HEK293 (cell line): ENCODE results near the gene ABHD16B.
"Not testable (repeated sequence)": the region's sequence is repeated elsewhere in the genome, so short reads cannot be mapped to it uniquely, and the experiment has no call there.

Experiments
- CTCF ChIA-PET: fragments of 350-600 bp; formaldehyde crosslinking; extraction: SDS; loops from one replicate; lab custom pipeline; 2021; ENCODE audit warnings: antibody characterized with exemption; lab: Yijun Ruan, JAX
- POLR2A ChIA-PET: fragments of 300-600 bp; formaldehyde crosslinking; extraction: SDS; loops from one replicate; lab custom pipeline; 2020; ENCODE audit warnings: antibody characterized with exemption, inconsistent platforms; lab: Yijun Ruan, JAX
- H3K27ac ChIP-seq: fragments of 200-500 bp; sonication (Bioruptor generic); 2 replicates; pipeline ENCODE4 v1.5.1; 2014; ENCODE audit warnings: low read depth, low read length, control low read depth, inconsistent platforms; ENCODE audit errors: extremely low read depth
- H3K36me3 ChIP-seq, 2 experiments: fragments of 200-500 bp in 1 of 2; sonication (Bioruptor generic) in 1 of 2; 1 replicate in 1 of 2; 2 replicates in 1 of 2; pipeline ENCODE4 v1.5.1; 2014 to 2017; ENCODE audit warnings: inconsistent platforms in 2 of 2, low read length in 2 of 2; ENCODE audit not compliant: control insufficient read depth in 2 of 2, insufficient read depth in 1 of 2
- H3K4me1 ChIP-seq: fragments of 200-500 bp; sonication (Bioruptor generic); 2 replicates; pipeline ENCODE4 v1.5.1; 2014; ENCODE audit warnings: mild to moderate bottlenecking, low read length, inconsistent platforms; ENCODE audit not compliant: control insufficient read depth, insufficient read depth
- H3K4me3 ChIP-seq: 2 replicates; pipeline ENCODE4 v1.5.1; 2011; ENCODE audit warnings: low read depth, mild to moderate bottlenecking, control low read depth, low read length, moderate library complexity
- H3K9me3 ChIP-seq: fragments of 200-500 bp; sonication (Bioruptor generic); 2 replicates; pipeline ENCODE4 v1.5.1; 2014; ENCODE audit warnings: low read depth, low read length, inconsistent platforms; ENCODE audit not compliant: control insufficient read depth, insufficient read depth
- EGR2 ChIP-seq: fragments of 450-650 bp; formaldehyde crosslinking; IDR thresholded peaks from 2 replicates; pipeline ENCODE4 v1.5.1; 2016; ENCODE audit warnings: low read depth, missing biosample characterization, missing genetic modification characterization
- KLF1 ChIP-seq: fragments of 450-650 bp; formaldehyde crosslinking; IDR thresholded peaks from 2 replicates; pipeline ENCODE4 v1.5.1; 2016; ENCODE audit warnings: missing biosample characterization, missing genetic modification characterization
- REPIN1 ChIP-seq: fragments of 450-650 bp; formaldehyde crosslinking; IDR thresholded peaks from 2 replicates; pipeline ENCODE4 v1.5.1; 2017; ENCODE audit warnings: missing biosample characterization, missing genetic modification characterization, low read depth
- WT1 ChIP-seq: fragments of 450-650 bp; formaldehyde crosslinking; IDR thresholded peaks from 2 replicates; pipeline ENCODE4 v1.5.1; 2016; ENCODE audit warnings: missing biosample characterization, missing genetic modification characterization
- ZFHX2 ChIP-seq: fragments of 450-650 bp; formaldehyde crosslinking; conservative IDR thresholded peaks from 2 replicates; pipeline ENCODE4 v1.5.1; 2016; ENCODE audit warnings: missing biosample characterization, missing genetic modification characterization
- ZNF121 ChIP-seq: fragments of 450-650 bp; formaldehyde crosslinking; IDR thresholded peaks from 2 replicates; pipeline ENCODE4 v1.5.1; 2016; ENCODE audit warnings: missing biosample characterization, missing genetic modification characterization
- ZNF211 ChIP-seq: fragments of 450-650 bp; formaldehyde crosslinking; IDR thresholded peaks from 2 replicates; pipeline ENCODE4 v1.5.1; 2016; ENCODE audit warnings: low read depth, missing biosample characterization, missing genetic modification characterization
- ZNF221 ChIP-seq: fragments of 450-650 bp; formaldehyde crosslinking; IDR thresholded peaks from 2 replicates; pipeline ENCODE4 v1.5.1; 2017; ENCODE audit warnings: missing biosample characterization, missing genetic modification characterization, borderline replicate concordance
- ZNF324 ChIP-seq: fragments of 450-650 bp; formaldehyde crosslinking; IDR thresholded peaks from 2 replicates; pipeline ENCODE4 v1.5.1; 2016; ENCODE audit warnings: missing biosample characterization, missing genetic modification characterization
- ZNF426 ChIP-seq: fragments of 450-650 bp; formaldehyde crosslinking; IDR thresholded peaks from 2 replicates; pipeline ENCODE4 v1.5.1; 2017; ENCODE audit warnings: missing biosample characterization, missing genetic modification characterization, mild to moderate bottlenecking, inconsistent platforms, moderate library complexity
- ZNF768 ChIP-seq: fragments of 450-650 bp; formaldehyde crosslinking; IDR thresholded peaks from 2 replicates; pipeline ENCODE4 v1.5.1; 2018; ENCODE audit warnings: missing biosample characterization, mild to moderate bottlenecking, missing genetic modification characterization
- TF ChIP-seq, protein P1 (sequence below): fragments of 450-650 bp; formaldehyde crosslinking; IDR thresholded peaks from 2 replicates; pipeline ENCODE4 v1.5.1; 2016; ENCODE audit warnings: missing biosample characterization, missing genetic modification characterization
- TF ChIP-seq, protein P2 (sequence below): fragments of 450-650 bp; formaldehyde crosslinking; IDR thresholded peaks from 2 replicates; pipeline ENCODE4 v1.5.1; 2017; ENCODE audit warnings: missing biosample characterization, missing genetic modification characterization
- TF ChIP-seq, protein P3 (sequence below): fragments of 450-650 bp; formaldehyde crosslinking; IDR thresholded peaks from 2 replicates; pipeline ENCODE4 v1.5.1; 2016; ENCODE audit warnings: missing biosample characterization, missing genetic modification characterization
- TF ChIP-seq, protein P4 (sequence below): fragments of 450-650 bp; formaldehyde crosslinking; IDR thresholded peaks from 2 replicates; pipeline ENCODE4 v1.5.1; 2017; ENCODE audit warnings: missing biosample characterization, missing genetic modification characterization
- TF ChIP-seq, protein P5 (sequence below): fragments of 450-650 bp; formaldehyde crosslinking; IDR thresholded peaks from 2 replicates; pipeline ENCODE4 v1.5.1; 2016; ENCODE audit warnings: missing biosample characterization, missing genetic modification characterization

Gene ABHD16B

DNA sequence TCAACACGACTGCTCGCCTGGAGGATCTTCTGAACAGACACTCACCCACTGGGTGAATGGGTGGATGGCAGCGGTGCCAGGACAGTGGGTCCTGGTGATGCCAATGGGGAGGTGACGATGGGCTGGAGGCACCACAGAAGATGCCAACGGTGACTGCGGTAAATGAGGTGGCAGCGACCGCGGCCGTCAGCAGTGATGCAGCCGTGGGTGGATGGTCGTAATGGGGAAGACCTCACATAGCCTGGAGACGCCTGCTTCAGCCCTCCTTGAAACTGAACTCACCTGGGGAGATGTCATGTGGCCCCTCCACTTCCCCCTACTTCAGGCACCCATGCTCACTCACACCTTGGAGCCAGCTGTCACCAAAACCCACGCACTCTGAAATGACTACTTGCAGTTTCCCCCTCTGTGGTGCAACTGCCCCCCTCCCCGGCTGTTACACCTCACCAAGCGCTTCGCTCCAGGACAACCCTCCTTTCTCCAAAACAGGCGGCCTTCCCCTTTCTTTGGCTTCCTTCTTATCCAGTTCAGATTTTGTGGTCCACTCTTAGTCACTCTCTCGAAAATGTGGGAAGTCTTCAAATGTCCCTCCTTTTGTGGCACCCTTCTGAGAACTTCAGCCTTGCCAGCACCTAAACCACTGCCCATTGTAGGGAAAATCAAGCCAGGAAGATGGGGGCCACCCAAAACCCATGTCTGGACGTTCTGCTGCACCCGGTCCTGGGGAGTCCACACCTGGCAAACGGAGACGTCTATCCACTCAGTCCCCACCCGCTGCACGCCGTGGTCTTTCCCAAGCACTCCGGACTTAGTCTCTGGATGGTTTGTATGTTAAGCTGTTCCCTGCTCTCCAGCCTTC lies 10.4 kb upstream of the ABHD16B start:
- CTCF ChIA-PET: no interaction called here
- Histone ChIP-seq H3K36me3 (no peaks in the 10 kb centered on the region), H3K27ac (no peak overlapping the region), H3K4me1 (no peaks in the 10 kb centered on the region), H3K9me3 (no peaks in the 10 kb centered on the region), H3K4me3 (no peak overlapping the region)
- POLR2A ChIA-PET: interaction anchor here (0.7 kb wide), 1 partner anchor 1026 kb away, joined by 4 read pairs; no protein-coding TSS in a partner anchor
- TF ChIP-seq REPIN1 (tag by site-specific recombination) (no peak), ZNF768 (tag by site-specific recombination) (no peak)
- TF ChIP-seq, protein P1, sequence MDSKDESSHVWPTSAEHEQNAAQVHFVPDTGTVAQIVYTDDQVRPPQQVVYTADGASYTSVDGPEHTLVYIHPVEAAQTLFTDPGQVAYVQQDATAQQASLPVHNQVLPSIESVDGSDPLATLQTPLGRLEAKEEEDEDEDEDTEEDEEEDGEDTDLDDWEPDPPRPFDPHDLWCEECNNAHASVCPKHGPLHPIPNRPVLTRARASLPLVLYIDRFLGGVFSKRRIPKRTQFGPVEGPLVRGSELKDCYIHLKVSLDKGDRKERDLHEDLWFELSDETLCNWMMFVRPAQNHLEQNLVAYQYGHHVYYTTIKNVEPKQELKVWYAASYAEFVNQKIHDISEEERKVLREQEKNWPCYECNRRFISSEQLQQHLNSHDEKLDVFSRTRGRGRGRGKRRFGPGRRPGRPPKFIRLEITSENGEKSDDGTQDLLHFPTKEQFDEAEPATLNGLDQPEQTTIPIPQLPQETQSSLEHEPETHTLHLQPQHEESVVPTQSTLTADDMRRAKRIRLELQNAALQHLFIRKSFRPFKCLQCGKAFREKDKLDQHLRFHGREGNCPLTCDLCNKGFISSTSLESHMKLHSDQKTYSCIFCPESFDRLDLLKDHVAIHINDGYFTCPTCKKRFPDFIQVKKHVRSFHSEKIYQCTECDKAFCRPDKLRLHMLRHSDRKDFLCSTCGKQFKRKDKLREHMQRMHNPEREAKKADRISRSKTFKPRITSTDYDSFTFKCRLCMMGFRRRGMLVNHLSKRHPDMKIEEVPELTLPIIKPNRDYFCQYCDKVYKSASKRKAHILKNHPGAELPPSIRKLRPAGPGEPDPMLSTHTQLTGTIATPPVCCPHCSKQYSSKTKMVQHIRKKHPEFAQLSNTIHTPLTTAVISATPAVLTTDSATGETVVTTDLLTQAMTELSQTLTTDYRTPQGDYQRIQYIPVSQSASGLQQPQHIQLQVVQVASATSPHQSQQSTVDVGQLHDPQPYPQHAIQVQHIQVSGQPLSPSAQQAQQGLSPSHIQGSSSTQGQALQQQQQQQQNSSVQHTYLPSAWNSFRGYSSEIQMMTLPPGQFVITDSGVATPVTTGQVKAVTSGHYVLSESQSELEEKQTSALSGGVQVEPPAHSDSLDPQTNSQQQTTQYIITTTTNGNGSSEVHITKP (tag by site-specific recombination): peak; percentile 60
- TF ChIP-seq, protein P2, sequence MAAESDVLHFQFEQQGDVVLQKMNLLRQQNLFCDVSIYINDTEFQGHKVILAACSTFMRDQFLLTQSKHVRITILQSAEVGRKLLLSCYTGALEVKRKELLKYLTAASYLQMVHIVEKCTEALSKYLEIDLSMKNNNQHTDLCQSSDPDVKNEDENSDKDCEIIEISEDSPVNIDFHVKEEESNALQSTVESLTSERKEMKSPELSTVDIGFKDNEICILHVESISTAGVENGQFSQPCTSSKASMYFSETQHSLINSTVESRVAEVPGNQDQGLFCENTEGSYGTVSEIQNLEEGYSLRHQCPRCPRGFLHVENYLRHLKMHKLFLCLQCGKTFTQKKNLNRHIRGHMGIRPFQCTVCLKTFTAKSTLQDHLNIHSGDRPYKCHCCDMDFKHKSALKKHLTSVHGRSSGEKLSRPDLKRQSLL: no peak
- TF ChIP-seq, protein P3, sequence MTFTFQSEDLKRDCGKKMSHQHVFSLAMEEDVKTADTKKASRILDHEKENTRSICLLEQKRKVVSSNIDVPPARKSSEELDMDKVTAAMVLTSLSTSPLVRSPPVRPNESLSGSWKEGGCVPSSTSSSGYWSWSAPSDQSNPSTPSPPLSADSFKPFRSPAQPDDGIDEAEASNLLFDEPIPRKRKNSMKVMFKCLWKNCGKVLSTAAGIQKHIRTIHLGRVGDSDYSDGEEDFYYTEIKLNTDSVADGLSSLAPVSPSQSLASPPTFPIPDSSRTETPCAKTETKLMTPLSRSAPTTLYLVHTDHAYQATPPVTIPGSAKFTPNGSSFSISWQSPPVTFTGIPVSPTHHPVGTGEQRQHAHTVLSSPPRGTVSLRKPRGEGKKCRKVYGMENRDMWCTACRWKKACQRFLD (tag by site-specific recombination): no peak

DNA sequence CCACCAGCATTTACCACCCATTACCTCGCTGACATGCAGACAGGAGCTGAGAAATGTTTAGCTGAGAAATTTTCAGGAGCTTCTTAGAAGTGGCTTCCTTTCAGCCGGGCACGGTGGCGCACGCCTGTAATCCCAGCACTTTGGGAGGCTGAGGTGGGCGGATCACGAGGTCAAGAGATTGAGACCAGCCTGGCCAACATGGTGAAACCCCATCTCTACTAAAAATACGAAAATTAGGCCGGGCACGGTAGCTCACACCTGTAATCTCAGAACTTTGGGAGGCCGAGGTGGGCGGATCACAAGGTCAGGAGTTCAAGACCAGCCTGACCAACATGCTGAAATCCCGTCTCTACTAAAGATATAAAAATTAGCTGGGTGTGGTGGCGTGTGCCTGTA lies 9.8 kb upstream of the ABHD16B start:
- POLR2A ChIA-PET: interaction anchor here (0.7 kb wide), 1 partner anchor 1027 kb away, joined by 4 read pairs; no protein-coding TSS in a partner anchor
- H3K4me1 ChIP-seq, H3K27ac ChIP-seq, H3K36me3 ChIP-seq, H3K9me3 ChIP-seq, CTCF ChIA-PET, H3K4me3 ChIP-seq: not testable (repeated sequence)
- peak; percentile 16; the same call in 1 of the 2 replicates for TF ChIP-seq ZFHX2 (tag by site-specific recombination)

DNA sequence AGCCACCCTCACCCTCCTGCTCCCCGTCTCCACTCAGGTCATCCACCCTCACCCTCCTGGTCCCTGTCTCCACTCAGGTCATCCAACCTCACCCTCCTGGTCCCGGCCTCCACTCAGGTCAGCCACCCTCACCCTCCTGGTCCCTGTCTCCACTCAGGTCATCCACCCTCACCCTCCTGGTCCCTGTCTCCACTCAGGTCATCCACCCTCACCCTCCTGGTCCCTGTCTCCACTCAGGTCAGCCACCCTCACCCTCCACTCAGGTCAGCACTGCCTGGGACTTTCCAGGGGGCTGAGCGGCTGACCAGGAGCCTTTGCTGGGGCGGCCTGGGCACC lies 7.6 kb upstream of the ABHD16B start:
- H3K4me1 ChIP-seq, H3K27ac ChIP-seq, CTCF ChIA-PET, H3K9me3 ChIP-seq, H3K36me3 ChIP-seq, H3K4me3 ChIP-seq: not testable (repeated sequence)
- POLR2A ChIA-PET: interaction anchor here (1.7 kb wide), 1 partner anchor 12 kb away, joined by 5 read pairs; the partner anchor contains the start of gene TPD52L2

DNA sequence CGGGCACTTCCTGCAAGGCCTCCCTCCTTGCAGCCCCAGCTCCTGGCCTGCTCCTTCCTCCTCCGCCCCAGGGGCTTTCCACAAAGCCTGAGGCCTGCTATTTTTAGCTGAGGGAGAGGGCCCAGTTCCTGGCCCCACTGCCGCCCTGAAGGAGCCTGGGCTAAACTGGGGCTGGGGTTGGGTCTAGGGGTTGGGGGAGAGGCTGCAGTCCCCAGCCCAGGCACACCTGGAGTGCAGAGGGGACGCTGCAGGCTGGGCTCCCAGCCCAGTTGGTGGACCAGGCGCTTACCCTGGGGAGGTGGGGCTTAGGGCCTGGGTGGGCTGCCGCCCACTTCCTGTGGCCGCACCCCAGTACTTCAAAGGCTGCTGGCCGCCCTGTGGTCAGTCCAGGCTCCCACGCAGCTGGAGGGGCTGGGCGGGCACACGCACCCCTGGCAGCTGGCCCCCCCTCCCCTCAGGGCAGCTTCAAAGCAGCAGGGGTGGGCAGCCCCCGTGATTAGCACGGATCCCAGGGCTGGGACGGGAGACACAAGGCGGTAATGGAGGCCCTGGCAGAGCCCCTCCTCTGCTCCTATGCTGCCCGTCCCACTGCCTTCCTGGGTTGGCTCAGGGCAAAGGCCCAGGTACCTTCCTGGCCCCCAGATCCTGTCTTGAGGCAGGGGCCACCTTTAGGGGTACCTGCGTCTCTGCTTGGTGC lies 7.1 kb upstream of the ABHD16B start:
- H3K4me1 ChIP-seq: no peaks in the 10 kb centered on the region
- no peaks in the 10 kb centered on the region for H3K9me3 ChIP-seq
- TF ChIP-seq, protein P4, sequence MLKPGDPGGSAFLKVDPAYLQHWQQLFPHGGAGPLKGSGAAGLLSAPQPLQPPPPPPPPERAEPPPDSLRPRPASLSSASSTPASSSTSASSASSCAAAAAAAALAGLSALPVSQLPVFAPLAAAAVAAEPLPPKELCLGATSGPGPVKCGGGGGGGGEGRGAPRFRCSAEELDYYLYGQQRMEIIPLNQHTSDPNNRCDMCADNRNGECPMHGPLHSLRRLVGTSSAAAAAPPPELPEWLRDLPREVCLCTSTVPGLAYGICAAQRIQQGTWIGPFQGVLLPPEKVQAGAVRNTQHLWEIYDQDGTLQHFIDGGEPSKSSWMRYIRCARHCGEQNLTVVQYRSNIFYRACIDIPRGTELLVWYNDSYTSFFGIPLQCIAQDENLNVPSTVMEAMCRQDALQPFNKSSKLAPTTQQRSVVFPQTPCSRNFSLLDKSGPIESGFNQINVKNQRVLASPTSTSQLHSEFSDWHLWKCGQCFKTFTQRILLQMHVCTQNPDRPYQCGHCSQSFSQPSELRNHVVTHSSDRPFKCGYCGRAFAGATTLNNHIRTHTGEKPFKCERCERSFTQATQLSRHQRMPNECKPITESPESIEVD (tag by site-specific recombination): no peak
- peak; percentile 53 for TF ChIP-seq EGR2
- 0 out of 2 replicates have a peak, but pooled peaks have one; percentile 21 for TF ChIP-seq KLF1 (tag by site-specific recombination)
- TF ChIP-seq ZNF324 (tag by site-specific recombination): no peak
- no peak for TF ChIP-seq ZNF221 (tag by site-specific recombination)
- no peak for TF ChIP-seq ZNF426 (tag by site-specific recombination)
- peak; percentile 82 for TF ChIP-seq ZFHX2 (tag by site-specific recombination)
- TF ChIP-seq WT1 (tag by site-specific recombination): no peak
- no peak for TF ChIP-seq ZNF211 (tag by site-specific recombination)
- no peak for TF ChIP-seq ZNF121
- TF ChIP-seq, protein P5, sequence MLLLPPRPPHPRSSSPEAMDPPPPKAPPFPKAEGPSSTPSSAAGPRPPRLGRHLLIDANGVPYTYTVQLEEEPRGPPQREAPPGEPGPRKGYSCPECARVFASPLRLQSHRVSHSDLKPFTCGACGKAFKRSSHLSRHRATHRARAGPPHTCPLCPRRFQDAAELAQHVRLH (tag by site-specific recombination): no peak
- TF ChIP-seq, all 188 proteins: peak for 3
- ChIA-PET CTCF (no interaction called here), POLR2A (interaction anchor here (0.6 to 1.7 kb wide), 2 partner anchors 11 to 220 kb away, joined by 3 to 5 read pairs; partner anchors contain the start of gene TPD52L2)
- Histone ChIP-seq H3K4me3 (no peak overlapping the region), H3K27ac (no peak overlapping the region), H3K36me3 (no peaks in the 10 kb centered on the region)
